Esophagus squamous epithelium (tissue), 5 donors: ENCODE results near the gene L3HYPDH. TPM values are rescaled to one million over a fixed set of nuclear protein-coding genes. Genes with fewer than 3 reads are reported as not detected.
A peak's percentile ranks its signal among the peaks of the same experiment; 100 is the strongest.

Experiments
- DNase-seq: peaks from one replicate; lab custom pipeline; 2025; lab: John Stamatoyannopoulos, UW
- H3K27ac ChIP-seq, 4 donors: fragments of 200-600 bp; sonication (generic); one replicate each; pipeline ENCODE4 v1.5.1; 2016 to 2019; ENCODE audit warnings: mild to moderate bottlenecking in 1 of 4
- H3K27me3 ChIP-seq, 4 donors: fragments of 200-600 bp; sonication (generic); 1 replicate in 3 of 4; 2 replicates in 1 of 4; pipeline versions ENCODE4 v1.5.1 to v1.6.0; 2017 to 2021; ENCODE audit warnings: antibody characterized with exemption in 1 of 4
- H3K36me3 ChIP-seq, 3 donors: fragments of 200-600 bp; sonication (generic); one replicate each; pipeline ENCODE4 v1.5.1; 2016 to 2019
- H3K4me1 ChIP-seq, 3 donors: fragments of 200-600 bp; sonication (generic); one replicate each; pipeline ENCODE4 v1.5.1; 2017 to 2019
- H3K4me3 ChIP-seq, 4 donors: fragments of 200-600 bp; sonication (generic); 1 replicate in 3 of 4; 2 replicates in 1 of 4; pipeline ENCODE4 v1.5.1; 2016 to 2019; ENCODE audit warnings: mild to moderate bottlenecking in 2 of 4, moderate library complexity in 1 of 4
- H3K9me3 ChIP-seq, 3 donors: fragments of 200-600 bp; sonication (generic); one replicate each; pipeline ENCODE4 v1.5.1; 2016 to 2019
- POLR2A ChIP-seq, 4 donors: fragments of 450-650 bp; IDR thresholded peaks; one replicate each; pipeline ENCODE4 v1.6.1; 2017; ENCODE audit warnings: antibody characterized with exemption in 4 of 4, mild to moderate bottlenecking in 4 of 4, moderate library complexity in 3 of 4
- WGBS, 2 donors: methylation state at CpG; one replicate each; pipeline ENCODE4 v1.1.5; 2018; 5-methylcytosine and 5-hydroxymethylcytosine counted together
- intact Hi-C: fragments of 100-400 bp; cut with DNase I; formaldehyde crosslinking; loops from one replicate; pipeline ENCODE4 v1.15.0; 2022
- total RNA-seq, 4 donors: library from RNA; depleted of rRNA; stranded (reverse); fragments of >200 nt; gene quantifications; one replicate each; pipeline ENCODE4 v1.1.0, GENCODE V29; 2016
- TF ChIP-seq, protein P1 (sequence below), 6 experiments: fragments of 450-650 bp in 4 of 6; fragments of 200-600 bp in 2 of 6; sonication (generic) in 2 of 6; IDR thresholded peaks; one replicate each; pipeline ENCODE4 v1.5.1; 2016 to 2019; ENCODE audit warnings: antibody characterized with exemption in 6 of 6, mild to moderate bottlenecking in 4 of 6, moderate library complexity in 4 of 6
- donor health status: DM: yes; HTN: yes; CAD: no.

The L3HYPDH gene
- total RNA-seq, 4 donors from 2014 or later: 12.2 to 59.9 (median 21.6) TPM

- intact Hi-C loops: no loop called here
- no peaks in the 10 kb centered on the region for H3K9me3 ChIP-seq
- H3K4me3 ChIP-seq: peak overlapping the region; percentile 48 to 72 (median 60)
- peaks cover 8 to 23% (median 12%) of the 10 kb centered on the region in 3 donors for H3K4me1 ChIP-seq
- 2% methylated on average over 16 of the region's 105 CpGs; no CpG with 5 or more reads in 1 of the 2 donors for WGBS, 2 donors
- H3K27ac ChIP-seq: peak overlapping the region; percentile 43 to 83 (median 63)
- H3K27me3 ChIP-seq: peaks cover 0 to 6% (median 0%) of the 10 kb centered on the region in 4 donors
- TF ChIP-seq, protein P1, sequence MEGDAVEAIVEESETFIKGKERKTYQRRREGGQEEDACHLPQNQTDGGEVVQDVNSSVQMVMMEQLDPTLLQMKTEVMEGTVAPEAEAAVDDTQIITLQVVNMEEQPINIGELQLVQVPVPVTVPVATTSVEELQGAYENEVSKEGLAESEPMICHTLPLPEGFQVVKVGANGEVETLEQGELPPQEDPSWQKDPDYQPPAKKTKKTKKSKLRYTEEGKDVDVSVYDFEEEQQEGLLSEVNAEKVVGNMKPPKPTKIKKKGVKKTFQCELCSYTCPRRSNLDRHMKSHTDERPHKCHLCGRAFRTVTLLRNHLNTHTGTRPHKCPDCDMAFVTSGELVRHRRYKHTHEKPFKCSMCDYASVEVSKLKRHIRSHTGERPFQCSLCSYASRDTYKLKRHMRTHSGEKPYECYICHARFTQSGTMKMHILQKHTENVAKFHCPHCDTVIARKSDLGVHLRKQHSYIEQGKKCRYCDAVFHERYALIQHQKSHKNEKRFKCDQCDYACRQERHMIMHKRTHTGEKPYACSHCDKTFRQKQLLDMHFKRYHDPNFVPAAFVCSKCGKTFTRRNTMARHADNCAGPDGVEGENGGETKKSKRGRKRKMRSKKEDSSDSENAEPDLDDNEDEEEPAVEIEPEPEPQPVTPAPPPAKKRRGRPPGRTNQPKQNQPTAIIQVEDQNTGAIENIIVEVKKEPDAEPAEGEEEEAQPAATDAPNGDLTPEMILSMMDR (IDR thresholded peaks at IDR 0.05): no peak
- no peak for TF ChIP-seq POLR2A (IDR thresholded peaks at IDR 0.05)
- no peak for DNase-seq
- H3K36me3 ChIP-seq: no peaks in the 10 kb centered on the region
These were observed 19.5 kb downstream of the L3HYPDH start for GRCh38 chr14:59464486-59465315.

DNA sequence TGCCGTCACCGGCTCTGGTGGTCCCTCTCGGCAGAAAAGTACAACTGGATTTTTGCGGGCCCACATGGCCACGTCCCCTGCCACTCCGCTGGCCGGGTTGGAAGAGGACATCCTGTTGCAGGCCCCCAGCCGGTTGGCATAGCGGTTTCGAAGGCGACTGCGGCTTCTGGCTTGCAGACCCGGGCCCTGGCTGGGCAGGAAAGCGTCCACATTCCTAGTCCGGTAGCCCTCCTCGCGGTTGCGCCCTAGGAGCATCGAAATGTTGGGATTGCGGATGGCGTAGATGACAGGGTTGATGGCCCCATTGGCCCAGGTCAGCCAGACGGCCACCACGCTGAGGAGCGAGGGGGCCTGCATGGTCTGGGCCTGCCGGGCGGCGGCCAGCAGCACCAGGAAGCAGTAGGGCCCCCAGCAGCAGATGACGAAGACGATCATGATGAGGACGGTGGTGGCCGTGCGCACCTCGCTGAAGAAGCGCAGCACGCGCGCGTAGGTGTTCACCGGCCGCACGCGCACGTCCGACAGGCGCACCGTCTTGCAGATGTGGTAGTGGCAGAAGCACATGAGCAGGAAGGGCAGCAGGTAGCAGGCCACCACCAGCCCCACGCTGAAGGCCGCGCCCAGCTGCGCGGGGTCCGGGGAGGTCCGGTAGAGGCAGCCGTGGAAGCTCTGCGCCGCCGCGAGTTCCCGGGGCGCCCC is 20.3 kb downstream of the L3HYPDH start:
- no peak for TF ChIP-seq POLR2A (IDR thresholded peaks at IDR 0.05)
- Histone ChIP-seq H3K36me3 (no peaks in the 10 kb centered on the region), H3K27ac (peak overlapping the region; percentile 24 to 83 (median 61)), H3K9me3 (no peaks in the 10 kb centered on the region), H3K27me3 (peaks cover 0 to 6% (median 0%) of the 10 kb centered on the region in 4 donors), H3K4me3 (peak overlapping the region; percentile 48 to 72 (median 60)), H3K4me1 (peaks cover 8 to 23% (median 12%) of the 10 kb centered on the region in 3 donors)
- WGBS, 2 donors: 82 to 98% methylated on average over 6 to 10 of the region's 60 CpGs
- no peak for DNase-seq
- intact Hi-C loops: no loop called here

GRCh38 chr14:59461891-59462290 is 22.3 kb downstream of the L3HYPDH start:
- 58 to 65% methylated on average over 1 of the region's 1 CpG for WGBS, 2 donors
- peaks cover 0 to 9% (median 0%) of the 10 kb centered on the region in 3 donors for H3K36me3 ChIP-seq
- no peak overlapping the region for H3K27ac ChIP-seq
- DNase-seq: no peak
- peaks cover 8 to 23% (median 12%) of the 10 kb centered on the region in 3 donors for H3K4me1 ChIP-seq
- TF ChIP-seq POLR2A (IDR thresholded peaks at IDR 0.05): no peak
- TF ChIP-seq, protein P1 (IDR thresholded peaks at IDR 0.05): no peak
- no peaks in the 10 kb centered on the region for H3K9me3 ChIP-seq
- no peak overlapping the region for H3K4me3 ChIP-seq
- H3K27me3 ChIP-seq: peaks cover 0 to 6% (median 0%) of the 10 kb centered on the region in 4 donors
- intact Hi-C loops: no loop called here

DNA sequence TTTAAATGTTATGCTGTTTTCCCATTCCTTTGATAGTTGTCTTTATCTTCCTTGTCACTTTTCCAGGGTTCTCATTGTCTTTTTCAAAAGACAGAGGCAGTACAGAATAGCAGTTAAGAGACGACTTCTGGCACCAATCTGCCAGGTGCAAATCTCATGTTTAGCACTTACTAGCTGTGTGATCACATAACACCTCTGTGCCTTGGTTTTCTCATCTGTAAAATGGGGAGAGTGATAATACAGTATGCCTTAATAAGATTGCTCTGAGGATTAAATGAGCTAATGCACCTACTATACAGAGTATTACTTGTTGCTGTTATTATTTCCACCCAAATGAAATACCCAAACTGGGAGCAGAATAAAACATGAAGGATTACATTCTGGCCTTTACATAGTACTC is 23.8 kb downstream of the L3HYPDH start:
- Histone ChIP-seq H3K9me3 (no peaks in the 10 kb centered on the region), H3K36me3 (peaks cover 0 to 20% (median 0%) of the 10 kb centered on the region in 3 donors), H3K27me3 (peaks cover 0 to 6% (median 0%) of the 10 kb centered on the region in 4 donors), H3K27ac (no peak overlapping the region), H3K4me3 (no peak overlapping the region), H3K4me1 (peaks cover 8 to 19% (median 11%) of the 10 kb centered on the region in 3 donors)
- no peak for DNase-seq
- 61 to 95% methylated on average over 1 of the region's 1 CpG for WGBS, 2 donors
- TF ChIP-seq, protein P1 (IDR thresholded peaks at IDR 0.05): no peak
- no peak for TF ChIP-seq POLR2A (IDR thresholded peaks at IDR 0.05)
- intact Hi-C loops: no loop called here

DNA sequence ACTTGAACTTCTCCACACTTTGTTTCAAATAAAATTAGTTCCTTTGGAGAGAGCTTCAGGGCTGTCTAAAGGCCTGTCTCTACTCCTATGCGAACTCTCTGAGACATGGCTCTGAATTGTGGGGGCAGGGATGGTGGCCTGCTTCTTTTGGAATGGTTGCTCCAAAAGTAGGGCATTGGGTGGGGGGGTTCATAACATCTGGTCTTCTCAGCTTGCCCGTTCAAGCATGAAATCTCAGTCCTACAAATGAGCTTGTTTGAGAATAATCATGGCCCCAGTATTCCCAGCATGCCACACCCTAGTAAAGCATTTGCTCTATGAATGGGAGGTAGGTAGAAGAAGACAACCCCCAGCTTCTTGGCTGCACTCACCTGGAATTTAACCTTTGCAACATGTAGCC is 25.7 kb downstream of the L3HYPDH start:
- no peaks in the 10 kb centered on the region for H3K9me3 ChIP-seq
- H3K4me1 ChIP-seq: peaks cover 0 to 10% (median 6%) of the 10 kb centered on the region in 3 donors
- peaks cover 0 to 25% (median 0%) of the 10 kb centered on the region in 3 donors for H3K36me3 ChIP-seq
- TF ChIP-seq, protein P1 (IDR thresholded peaks at IDR 0.05): no peak
- TF ChIP-seq POLR2A (IDR thresholded peaks at IDR 0.05): no peak
- H3K27ac ChIP-seq: no peak overlapping the region
- H3K27me3 ChIP-seq: peaks cover 0 to under 1% (median 0%) of the 10 kb centered on the region in 4 donors
- WGBS, 2 donors: 92 to 100% methylated on average over 2 of the region's 2 CpGs
- intact Hi-C loops: no loop called here
- no peak for DNase-seq
- no peak overlapping the region for H3K4me3 ChIP-seq
